Measurements from ENCODE around the gene ARHGEF40.

- TF ChIP-seq CTCF (IDR thresholded peaks at IDR 0.05), result no peak
- TF ChIP-seq EZH2 (IDR thresholded peaks at IDR 0.05; ENCODE audit: borderline replicate concordance, insufficient read depth, low read depth, low read length, poor library complexity, severe bottlenecking), result no peak
Measured at GRCh38 chr14:21077672-21078071, 7.6 kb downstream of the ARHGEF40 start.

Measured in B cell (primary cell).